Measurements from ENCODE around the gene VPREB3.

GRCh38 chr22:23787910-23788309 is 33.7 kb upstream of the VPREB3 start:
- no peak for TF ChIP-seq EZH2 (IDR thresholded peaks at IDR 0.05)
- TF ChIP-seq, protein P1, sequence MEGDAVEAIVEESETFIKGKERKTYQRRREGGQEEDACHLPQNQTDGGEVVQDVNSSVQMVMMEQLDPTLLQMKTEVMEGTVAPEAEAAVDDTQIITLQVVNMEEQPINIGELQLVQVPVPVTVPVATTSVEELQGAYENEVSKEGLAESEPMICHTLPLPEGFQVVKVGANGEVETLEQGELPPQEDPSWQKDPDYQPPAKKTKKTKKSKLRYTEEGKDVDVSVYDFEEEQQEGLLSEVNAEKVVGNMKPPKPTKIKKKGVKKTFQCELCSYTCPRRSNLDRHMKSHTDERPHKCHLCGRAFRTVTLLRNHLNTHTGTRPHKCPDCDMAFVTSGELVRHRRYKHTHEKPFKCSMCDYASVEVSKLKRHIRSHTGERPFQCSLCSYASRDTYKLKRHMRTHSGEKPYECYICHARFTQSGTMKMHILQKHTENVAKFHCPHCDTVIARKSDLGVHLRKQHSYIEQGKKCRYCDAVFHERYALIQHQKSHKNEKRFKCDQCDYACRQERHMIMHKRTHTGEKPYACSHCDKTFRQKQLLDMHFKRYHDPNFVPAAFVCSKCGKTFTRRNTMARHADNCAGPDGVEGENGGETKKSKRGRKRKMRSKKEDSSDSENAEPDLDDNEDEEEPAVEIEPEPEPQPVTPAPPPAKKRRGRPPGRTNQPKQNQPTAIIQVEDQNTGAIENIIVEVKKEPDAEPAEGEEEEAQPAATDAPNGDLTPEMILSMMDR (IDR thresholded peaks at IDR 0.05): no peak
